Measurements from ENCODE around the gene H6PD. TPM values are rescaled to one million over a fixed set of nuclear protein-coding genes. Genes with fewer than 3 reads are reported as not detected.

Gene H6PD
- total RNA-seq, 2 donors from 2014 or later: 16.1 to 19.2 TPM

DNA sequence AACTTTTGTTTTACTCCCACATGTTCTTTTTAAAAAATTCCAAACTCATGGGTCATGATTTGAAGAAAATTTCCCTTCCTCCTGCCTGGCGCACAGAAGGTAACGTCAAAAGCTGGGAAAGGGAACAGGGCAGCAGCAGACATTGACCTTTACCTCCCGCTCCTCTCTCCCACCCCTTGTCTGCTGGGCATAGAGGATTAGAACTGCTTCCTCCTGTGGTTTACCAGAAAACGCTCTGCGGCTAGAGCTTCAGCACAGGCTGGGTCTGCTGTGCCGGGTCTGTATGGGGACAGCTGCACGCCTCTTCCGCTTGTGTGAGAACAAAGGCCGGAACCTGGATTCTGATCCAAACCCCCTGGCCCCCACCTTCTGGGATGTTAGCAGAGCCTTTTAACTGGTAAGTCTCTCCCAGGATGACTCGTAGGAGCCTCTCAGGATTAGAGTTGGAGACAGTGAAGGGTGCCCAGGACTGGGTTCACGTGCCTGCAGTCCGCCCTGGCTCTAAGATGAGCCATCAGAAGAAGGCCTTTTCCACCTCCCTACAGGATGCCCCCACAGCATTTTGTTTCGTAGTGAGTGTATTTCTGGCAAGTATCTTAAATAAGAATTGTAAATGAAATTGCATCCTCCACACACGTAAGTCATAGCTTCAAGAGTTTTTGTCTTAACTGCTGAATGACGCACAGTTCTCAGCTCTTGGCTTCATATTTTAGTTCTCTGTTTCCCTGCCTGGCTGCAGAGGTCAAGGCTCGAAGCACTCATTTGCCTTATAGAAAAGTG, 5.2 kb downstream of the H6PD start:
- H3K4me3 Mint-ChIP-seq: peak overlapping the region; percentile 52
- H3K36me3 Mint-ChIP-seq (ENCODE audit: low read depth): no peaks in the 10 kb centered on the region
- ATAC-seq (peak; percentile 62), DNase-seq (no peak)
- H3K4me1 Mint-ChIP-seq: peaks cover 42% of the 10 kb centered on the region
- no peaks in the 10 kb centered on the region for H3K9me3 ChIP-seq (ENCODE audit: control insufficient read depth, low read length, poor library complexity, severe bottlenecking)
- no peak overlapping the region for H3K27ac Mint-ChIP-seq
- H3K27me3 Mint-ChIP-seq: no peaks in the 10 kb centered on the region

DNA sequence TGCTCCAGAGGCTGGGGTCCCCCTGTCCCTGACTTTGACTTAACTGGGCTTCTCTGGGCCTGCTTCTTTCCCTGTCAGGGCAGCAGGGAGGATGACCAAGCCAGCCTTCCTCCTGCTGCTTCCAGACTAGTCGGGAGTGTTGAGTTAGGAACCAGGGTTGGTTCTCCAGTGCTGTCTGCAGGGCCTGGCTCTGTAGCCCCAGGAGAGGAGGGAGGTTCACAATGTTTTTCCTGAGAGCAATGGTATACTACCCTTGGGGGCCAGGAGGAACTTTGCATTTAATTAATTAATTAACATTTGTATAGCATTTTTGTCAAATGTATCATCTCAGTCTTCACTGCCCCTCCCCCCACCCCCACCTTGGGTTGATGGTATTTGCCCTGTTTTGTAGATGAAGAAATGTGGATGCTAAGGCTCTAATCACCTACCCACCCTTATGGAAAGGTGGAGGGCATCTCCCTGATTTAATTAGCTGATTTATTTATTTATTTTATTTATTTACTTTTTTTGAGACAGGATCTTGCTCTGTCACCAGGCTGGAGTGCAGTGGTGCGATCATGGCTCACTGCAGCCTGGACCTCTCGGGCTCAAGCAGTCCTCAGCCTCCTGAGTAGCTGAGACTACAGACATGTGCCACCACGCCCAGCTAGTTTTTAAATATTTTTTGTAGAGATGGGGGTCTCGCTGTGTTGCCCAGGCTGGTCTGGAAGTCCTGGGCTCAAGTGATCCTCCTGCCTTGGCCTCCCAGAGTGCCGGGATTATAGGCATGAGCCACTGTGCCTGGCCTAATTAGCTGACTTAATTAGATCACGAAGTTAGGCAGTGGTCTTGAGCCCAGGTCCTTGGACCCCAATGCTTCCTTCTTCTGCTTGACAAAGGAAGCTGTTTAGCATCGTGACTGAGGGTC, 6.6 kb downstream of the H6PD start:
- Mint-ChIP-seq H3K36me3 (ENCODE audit: low read depth) (no peaks in the 10 kb centered on the region), H3K27me3 (no peaks in the 10 kb centered on the region), H3K4me3 (no peak overlapping the region), H3K4me1 (peaks cover 41% of the 10 kb centered on the region), H3K27ac (no peak overlapping the region)
- ATAC-seq (no peak), DNase-seq (no peak)
- H3K9me3 ChIP-seq (ENCODE audit: control insufficient read depth, low read length, poor library complexity, severe bottlenecking): no peaks in the 10 kb centered on the region

DNA sequence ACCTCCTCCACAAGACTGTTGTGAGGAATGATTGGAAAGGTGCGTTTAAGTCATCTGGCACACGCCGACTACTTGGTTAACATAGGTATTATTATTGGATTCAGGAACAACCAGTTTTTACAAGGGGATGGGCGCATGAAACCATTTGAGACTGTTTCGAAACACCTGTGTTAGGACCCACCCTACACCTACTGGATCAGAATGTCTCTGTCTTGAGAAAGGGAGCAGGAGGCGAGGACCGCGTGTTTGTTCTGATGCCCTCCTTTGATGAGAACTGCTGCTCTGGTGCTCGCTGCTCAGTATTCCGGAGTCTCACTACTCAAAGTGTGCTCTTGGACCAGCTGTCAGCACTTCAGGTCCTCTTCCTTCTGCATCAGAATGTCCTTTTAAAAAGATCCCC, 7.3 kb downstream of the H6PD start:
- no peak for ATAC-seq
- no peak overlapping the region for H3K27ac Mint-ChIP-seq
- no peaks in the 10 kb centered on the region for H3K9me3 ChIP-seq (ENCODE audit: control insufficient read depth, low read length, poor library complexity, severe bottlenecking)
- peaks cover 38% of the 10 kb centered on the region for H3K4me1 Mint-ChIP-seq
- DNase-seq: no peak
- H3K36me3 Mint-ChIP-seq (ENCODE audit: low read depth): no peaks in the 10 kb centered on the region
- no peaks in the 10 kb centered on the region for H3K27me3 Mint-ChIP-seq
- H3K4me3 Mint-ChIP-seq: no peak overlapping the region

GRCh38 chr1:9242338-9242969, 7.9 kb downstream of the H6PD start:
- no peak for ATAC-seq
- Mint-ChIP-seq H3K27me3 (no peaks in the 10 kb centered on the region), H3K36me3 (ENCODE audit: low read depth) (no peaks in the 10 kb centered on the region), H3K27ac (no peak overlapping the region), H3K4me1 (peaks cover 36% of the 10 kb centered on the region), H3K4me3 (no peak overlapping the region)
- DNase-seq: no peak
- no peaks in the 10 kb centered on the region for H3K9me3 ChIP-seq (ENCODE audit: control insufficient read depth, low read length, poor library complexity, severe bottlenecking)

- Mint-ChIP-seq H3K4me3 (no peak overlapping the region), H3K27me3 (no peaks in the 10 kb centered on the region), H3K36me3 (ENCODE audit: low read depth) (peaks cover 2% of the 10 kb centered on the region), H3K4me1 (peaks cover 32% of the 10 kb centered on the region), H3K27ac (no peak overlapping the region)
- H3K9me3 ChIP-seq (ENCODE audit: control insufficient read depth, low read length, poor library complexity, severe bottlenecking): no peaks in the 10 kb centered on the region
- DNase-seq (no peak), ATAC-seq (no peak)
Observed at GRCh38 chr1:9243066-9243739, 8.6 kb downstream of the H6PD start.

DNA sequence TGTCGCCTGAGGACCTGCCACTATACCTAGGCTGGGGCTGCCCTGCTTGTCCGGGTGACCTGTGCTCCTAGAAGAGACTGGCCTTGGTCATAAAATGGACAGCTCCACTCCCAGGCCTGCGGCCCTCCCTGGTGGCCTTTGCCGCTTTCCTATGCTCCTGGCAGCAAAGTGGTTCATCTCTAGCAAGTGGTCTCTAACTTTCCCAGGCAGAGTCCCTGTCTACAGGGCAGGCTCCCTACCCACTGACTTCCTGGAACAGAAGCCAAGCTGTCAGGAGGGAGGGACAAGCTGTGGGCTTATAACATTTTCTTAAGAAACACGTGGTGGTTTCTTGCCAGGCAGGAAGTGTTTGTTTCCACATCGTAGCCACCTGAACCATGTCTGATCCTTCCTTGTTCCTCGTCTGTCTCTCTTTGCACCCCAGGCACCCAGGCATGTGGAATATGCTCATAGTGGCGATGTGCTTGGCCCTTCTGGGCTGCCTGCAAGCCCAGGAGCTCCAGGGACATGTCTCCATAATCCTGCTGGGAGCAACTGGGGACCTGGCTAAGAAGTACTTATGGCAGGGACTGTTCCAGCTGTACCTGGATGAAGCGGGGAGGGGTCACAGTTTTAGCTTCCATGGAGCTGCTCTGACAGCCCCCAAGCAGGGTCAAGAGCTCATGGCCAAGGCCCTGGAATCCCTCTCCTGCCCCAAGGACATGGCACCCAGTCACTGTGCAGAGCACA, 10.1 kb downstream of the H6PD start:
- no peak for DNase-seq
- Mint-ChIP-seq H3K27me3 (no peaks in the 10 kb centered on the region), H3K4me3 (no peak overlapping the region), H3K36me3 (ENCODE audit: low read depth) (peaks cover 5% of the 10 kb centered on the region), H3K27ac (peak overlapping the region; percentile 32), H3K4me1 (peaks cover 22% of the 10 kb centered on the region)
- ATAC-seq: no peak
- H3K9me3 ChIP-seq (ENCODE audit: control insufficient read depth, low read length, poor library complexity, severe bottlenecking): no peaks in the 10 kb centered on the region

DNA sequence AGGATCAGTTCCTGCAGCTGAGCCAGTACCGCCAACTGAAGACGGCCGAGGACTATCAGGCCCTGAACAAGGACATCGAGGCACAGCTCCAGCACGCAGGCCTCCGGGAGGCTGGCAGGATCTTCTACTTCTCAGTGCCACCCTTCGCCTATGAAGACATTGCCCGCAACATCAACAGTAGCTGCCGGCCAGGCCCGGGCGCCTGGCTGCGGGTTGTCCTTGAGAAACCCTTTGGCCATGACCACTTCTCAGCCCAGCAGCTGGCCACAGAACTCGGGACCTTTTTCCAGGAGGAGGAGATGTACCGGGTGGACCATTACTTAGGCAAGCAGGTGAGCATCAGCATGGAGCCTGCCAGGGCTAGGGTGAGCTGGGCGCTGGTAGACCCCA, 10.7 kb downstream of the H6PD start:
- H3K9me3 ChIP-seq (ENCODE audit: control insufficient read depth, low read length, poor library complexity, severe bottlenecking): no peaks in the 10 kb centered on the region
- Mint-ChIP-seq H3K4me3 (no peak overlapping the region), H3K27ac (no peak overlapping the region), H3K27me3 (no peaks in the 10 kb centered on the region), H3K4me1 (peaks cover 17% of the 10 kb centered on the region), H3K36me3 (ENCODE audit: low read depth) (peaks cover 5% of the 10 kb centered on the region)
- ATAC-seq: no peak
- no peak for DNase-seq

DNA sequence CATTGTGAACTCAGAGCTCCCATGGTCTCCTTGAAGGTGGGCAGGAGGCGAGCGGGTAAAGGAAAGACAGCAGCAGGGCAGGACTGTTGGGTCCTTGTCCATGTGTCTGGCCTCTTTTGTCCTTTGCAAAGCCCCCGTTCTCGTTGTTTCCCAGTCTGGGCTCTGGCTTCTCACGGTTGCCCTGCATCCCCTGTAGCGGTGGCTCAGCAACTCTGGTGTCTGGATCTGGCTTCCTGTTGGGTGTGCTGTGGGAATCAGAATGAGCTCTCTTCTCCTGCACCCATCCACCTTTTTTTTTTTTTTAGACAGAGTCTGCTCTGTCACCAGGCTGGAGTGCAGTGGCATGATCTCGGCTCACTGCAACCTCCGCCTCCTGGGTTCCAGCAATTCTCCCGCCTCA, 11.1 kb downstream of the H6PD start:
- H3K4me1 Mint-ChIP-seq: peaks cover 14% of the 10 kb centered on the region
- no peak for ATAC-seq
- H3K27ac Mint-ChIP-seq: peak overlapping the region; percentile 83
- H3K27me3 Mint-ChIP-seq: no peaks in the 10 kb centered on the region
- H3K9me3 ChIP-seq (ENCODE audit: control insufficient read depth, low read length, poor library complexity, severe bottlenecking): no peaks in the 10 kb centered on the region
- no peak overlapping the region for H3K4me3 Mint-ChIP-seq
- DNase-seq: no peak
- H3K36me3 Mint-ChIP-seq (ENCODE audit: low read depth): peaks cover 5% of the 10 kb centered on the region

- Mint-ChIP-seq H3K4me3 (no peak overlapping the region), H3K27me3 (no peaks in the 10 kb centered on the region), H3K4me1 (peaks cover 14% of the 10 kb centered on the region), H3K36me3 (ENCODE audit: low read depth) (peaks cover 5% of the 10 kb centered on the region), H3K27ac (peak overlapping the region; percentile 83)
- ATAC-seq (no peak), DNase-seq (no peak)
- no peaks in the 10 kb centered on the region for H3K9me3 ChIP-seq (ENCODE audit: control insufficient read depth, low read length, poor library complexity, severe bottlenecking)
Observed at GRCh38 chr1:9246215-9246614, 11.6 kb downstream of the H6PD start.

DNA sequence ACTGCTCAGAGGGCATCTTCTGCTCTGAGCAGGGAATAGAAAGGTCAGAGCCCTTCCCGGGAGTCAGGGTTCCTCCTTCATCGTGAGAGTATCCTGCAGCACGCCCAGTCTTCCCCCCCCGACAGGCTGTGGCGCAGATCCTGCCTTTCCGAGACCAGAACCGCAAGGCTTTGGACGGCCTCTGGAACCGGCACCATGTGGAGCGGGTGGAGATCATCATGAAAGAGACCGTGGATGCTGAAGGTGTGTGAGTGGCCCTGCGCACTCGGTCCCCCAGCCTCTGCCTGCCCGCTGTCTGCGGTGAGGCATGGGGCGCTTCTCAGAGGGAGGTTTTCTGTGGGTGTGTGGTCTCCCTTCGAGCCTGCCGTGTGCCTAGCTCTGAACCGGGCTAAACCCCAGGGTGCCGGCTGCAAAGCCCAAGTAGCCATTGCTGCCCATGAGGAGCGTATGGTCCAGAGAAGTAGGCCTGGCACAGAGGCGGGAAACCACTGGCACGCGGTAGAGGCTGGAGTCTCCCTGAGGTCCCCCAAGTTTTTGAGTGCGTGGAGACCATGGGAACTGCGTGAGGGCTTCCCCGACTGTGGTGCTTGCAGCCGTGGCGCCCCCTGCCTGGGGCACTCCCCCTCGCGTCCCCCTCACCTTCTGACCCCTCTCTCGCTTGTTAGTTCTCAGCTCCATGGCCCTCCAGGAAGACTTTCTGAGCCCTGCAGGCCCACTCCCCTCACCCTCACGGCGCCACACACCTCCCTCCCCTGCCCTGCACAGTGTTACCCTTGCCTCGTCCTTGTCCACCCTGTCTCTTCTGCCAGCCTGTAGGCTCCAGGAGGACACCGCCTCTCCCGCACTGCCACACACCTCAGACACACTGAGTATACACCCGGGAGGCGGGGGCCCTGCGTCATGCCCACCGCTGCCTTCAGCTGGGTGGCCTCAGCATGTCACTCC, 12.5 kb downstream of the H6PD start:
- no peaks in the 10 kb centered on the region for H3K27me3 Mint-ChIP-seq
- peaks cover 5% of the 10 kb centered on the region for H3K36me3 Mint-ChIP-seq (ENCODE audit: low read depth)
- no peaks in the 10 kb centered on the region for H3K9me3 ChIP-seq (ENCODE audit: control insufficient read depth, low read length, poor library complexity, severe bottlenecking)
- ATAC-seq (no peak), DNase-seq (no peak)
- H3K27ac Mint-ChIP-seq: no peak overlapping the region
- H3K4me1 Mint-ChIP-seq: peaks cover 14% of the 10 kb centered on the region
- no peak overlapping the region for H3K4me3 Mint-ChIP-seq

GRCh38 chr1:9247894-9248293, 13.3 kb downstream of the H6PD start:
- H3K9me3 ChIP-seq (ENCODE audit: control insufficient read depth, low read length, poor library complexity, severe bottlenecking): no peaks in the 10 kb centered on the region
- DNase-seq (no peak), ATAC-seq (no peak)
- peaks cover 5% of the 10 kb centered on the region for H3K36me3 Mint-ChIP-seq (ENCODE audit: low read depth)
- H3K27ac Mint-ChIP-seq: no peak overlapping the region
- H3K4me3 Mint-ChIP-seq: no peak overlapping the region
- H3K4me1 Mint-ChIP-seq: peaks cover 13% of the 10 kb centered on the region
- H3K27me3 Mint-ChIP-seq: no peaks in the 10 kb centered on the region
